DOHH2 (cell line): Measurements from ENCODE around the gene ZNF205.

Experiments used
- H3F3A ChIP-seq: fragments of 200-600 bp; sonication (generic), shearing (Covaris generic); 2 replicates; pipeline ENCODE4 v1.6.0; 2016; ENCODE audit warnings: antibody characterized with exemption, mild to moderate bottlenecking; ENCODE audit not compliant: control insufficient read depth, insufficient read depth
- H3K27ac ChIP-seq: fragments of 200-600 bp; sonication (generic); 2 replicates; pipeline ENCODE4 v1.5.1; 2014; ENCODE audit warnings: low read depth, mild to moderate bottlenecking, low read length, moderate library complexity
- H3K27me3 ChIP-seq: fragments of 200-600 bp; sonication (generic); 2 replicates; pipeline ENCODE4 v1.6.1; 2014; ENCODE audit warnings: mild to moderate bottlenecking, low read length, mixed read lengths; ENCODE audit not compliant: control insufficient read depth
- H3K36me3 ChIP-seq: fragments of 200-600 bp; sonication (generic); 2 replicates; pipeline ENCODE4 v1.6.1; 2014; ENCODE audit warnings: mild to moderate bottlenecking, low read length, moderate library complexity, mixed read lengths; ENCODE audit not compliant: control insufficient read depth
- H3K4me1 ChIP-seq: fragments of 200-600 bp; sonication (generic); 2 replicates; pipeline ENCODE4 v1.6.1; 2014; ENCODE audit warnings: mild to moderate bottlenecking, low read length, mixed read lengths; ENCODE audit not compliant: control insufficient read depth
- H3K4me2 ChIP-seq: fragments of 200-600 bp; sonication (generic); 2 replicates; pipeline ENCODE4 v1.6.0; 2014; ENCODE audit warnings: mild to moderate bottlenecking, low read length, moderate library complexity
- H3K4me3 ChIP-seq: fragments of 200-600 bp; sonication (generic); 2 replicates; pipeline ENCODE4 v1.5.1; 2014; ENCODE audit warnings: mild to moderate bottlenecking, low read length, mixed read lengths
- H3K79me2 ChIP-seq: fragments of 200-600 bp; sonication (generic); 2 replicates; pipeline ENCODE4 v1.6.1; 2014; ENCODE audit warnings: mild to moderate bottlenecking, low read length, mixed read lengths; ENCODE audit not compliant: control insufficient read depth
- H3K9me2 ChIP-seq: fragments of 200-600 bp; sonication (generic); replicated peaks from 2 replicates; pipeline ENCODE4 v1.6.1; 2014; ENCODE audit warnings: mild to moderate bottlenecking, low read length, mixed read lengths; ENCODE audit not compliant: control insufficient read depth
- H3K9me3 ChIP-seq: fragments of 200-600 bp; sonication (generic); 2 replicates; pipeline ENCODE4 v1.6.1; 2014; ENCODE audit warnings: antibody characterized with exemption, low read length, mixed read lengths; ENCODE audit not compliant: control insufficient read depth, insufficient read depth
- H4K20me1 ChIP-seq: fragments of 200-600 bp; sonication (generic); 2 replicates; pipeline ENCODE4 v1.6.0; 2014; ENCODE audit warnings: low read depth, mild to moderate bottlenecking, antibody characterized with exemption, low read length, moderate library complexity; ENCODE audit not compliant: control insufficient read depth, insufficient read depth
- CTCF ChIP-seq: fragments of 200-600 bp; sonication (generic); IDR thresholded peaks from one replicate; pipeline ENCODE4 v1.5.1; 2014; ENCODE audit warnings: antibody characterized with exemption, mild to moderate bottlenecking, low read depth, low read length; ENCODE audit not compliant: poor library complexity, severe bottlenecking
- EZH2phosphoT487 ChIP-seq: fragments of 200-600 bp; sonication (generic); IDR thresholded peaks from 2 replicates; pipeline ENCODE4 v1.6.1; 2017; ENCODE audit warnings: borderline replicate concordance, mild to moderate bottlenecking, antibody characterized with exemption, low read length, moderate library complexity, mixed read lengths

Gene ZNF205

GRCh38 chr16:3099732-3100499, 12.5 kb upstream of the ZNF205 start:
- H3K27ac ChIP-seq = no peak overlapping the region
- no peaks in the 10 kb centered on the region for H3K9me3 ChIP-seq
- peaks cover 5% of the 10 kb centered on the region; the same call in 1 of the 2 replicates for H3F3A ChIP-seq
- H3K4me1 ChIP-seq = peaks cover 33% of the 10 kb centered on the region
- H3K4me2 ChIP-seq = peak overlapping the region; percentile 84
- H3K9me2 ChIP-seq = no peaks in the 10 kb centered on the region
- H3K79me2 ChIP-seq = no peaks in the 10 kb centered on the region
- TF ChIP-seq CTCF (no peak), EZH2phosphoT487 (no peak)
- H3K4me3 ChIP-seq = peak overlapping the region; percentile 64
- no peaks in the 10 kb centered on the region for H4K20me1 ChIP-seq
- H3K27me3 ChIP-seq = peaks cover 3% of the 10 kb centered on the region; the same call in 1 of the 2 replicates
- no peaks in the 10 kb centered on the region for H3K36me3 ChIP-seq

GRCh38 chr16:3101018-3101840, 11.2 kb upstream of the ZNF205 start:
- no peak overlapping the region; the same call in 1 of the 2 replicates for H3K4me3 ChIP-seq
- no peak overlapping the region for H3K27ac ChIP-seq
- peaks cover 3% of the 10 kb centered on the region; the same call in 1 of the 2 replicates for H3K27me3 ChIP-seq

GRCh38 chr16:3101841-3102470, 10.4 kb upstream of the ZNF205 start:
- H3F3A ChIP-seq = peaks cover 5% of the 10 kb centered on the region; the same call in 1 of the 2 replicates
- no peaks in the 10 kb centered on the region for H3K36me3 ChIP-seq
- H3K4me3 ChIP-seq = no peak overlapping the region
- no peaks in the 10 kb centered on the region for H3K9me2 ChIP-seq
- peaks cover 3% of the 10 kb centered on the region; the same call in 1 of the 2 replicates for H3K27me3 ChIP-seq
- H3K4me2 ChIP-seq = no peak overlapping the region
- TF ChIP-seq CTCF (no peak), EZH2phosphoT487 (no peak)
- H4K20me1 ChIP-seq = no peaks in the 10 kb centered on the region
- H3K79me2 ChIP-seq = no peaks in the 10 kb centered on the region
- no peaks in the 10 kb centered on the region for H3K9me3 ChIP-seq
- H3K4me1 ChIP-seq = peaks cover 36% of the 10 kb centered on the region
- no peak overlapping the region for H3K27ac ChIP-seq

More at GRCh38 chr16:3101018-3101840, 11.2 kb upstream of the ZNF205 start:
- Histone ChIP-seq H3K36me3 (no peaks in the 10 kb centered on the region), H3K79me2 (no peaks in the 10 kb centered on the region), H3K9me3 (no peaks in the 10 kb centered on the region), H3F3A (peaks cover 5% of the 10 kb centered on the region; the same call in 1 of the 2 replicates), H3K9me2 (no peaks in the 10 kb centered on the region), H4K20me1 (no peaks in the 10 kb centered on the region), H3K4me2 (peak overlapping the region; percentile 84), H3K4me1 (peaks cover 33% of the 10 kb centered on the region)
- TF ChIP-seq EZH2phosphoT487 (no peak), CTCF (peak; percentile 79)
